Measurements from ENCODE around the gene LAMB4. TPM values are rescaled to one million over a fixed set of nuclear protein-coding genes. Genes with fewer than 3 reads are reported as not detected.

LAMB4 gene
- total RNA-seq, 1 donor from 2014 or later = 0.75 TPM

GRCh38 chr7:108122181-108122580 is 8.0 kb downstream of the LAMB4 start:
- no peak overlapping the region for H3K27ac Mint-ChIP-seq (ENCODE audit: unreplicated experiment)
- no peak overlapping the region for H3K4me3 Mint-ChIP-seq (ENCODE audit: unreplicated experiment)
- H3K27me3 Mint-ChIP-seq (ENCODE audit: unreplicated experiment) = no peaks in the 10 kb centered on the region
- peaks cover 11% of the 10 kb centered on the region for H3K4me1 Mint-ChIP-seq (ENCODE audit: unreplicated experiment)
- peaks cover 2% of the 10 kb centered on the region for H3K36me3 Mint-ChIP-seq (ENCODE audit: unreplicated experiment)
- TF ChIP-seq, protein P1, sequence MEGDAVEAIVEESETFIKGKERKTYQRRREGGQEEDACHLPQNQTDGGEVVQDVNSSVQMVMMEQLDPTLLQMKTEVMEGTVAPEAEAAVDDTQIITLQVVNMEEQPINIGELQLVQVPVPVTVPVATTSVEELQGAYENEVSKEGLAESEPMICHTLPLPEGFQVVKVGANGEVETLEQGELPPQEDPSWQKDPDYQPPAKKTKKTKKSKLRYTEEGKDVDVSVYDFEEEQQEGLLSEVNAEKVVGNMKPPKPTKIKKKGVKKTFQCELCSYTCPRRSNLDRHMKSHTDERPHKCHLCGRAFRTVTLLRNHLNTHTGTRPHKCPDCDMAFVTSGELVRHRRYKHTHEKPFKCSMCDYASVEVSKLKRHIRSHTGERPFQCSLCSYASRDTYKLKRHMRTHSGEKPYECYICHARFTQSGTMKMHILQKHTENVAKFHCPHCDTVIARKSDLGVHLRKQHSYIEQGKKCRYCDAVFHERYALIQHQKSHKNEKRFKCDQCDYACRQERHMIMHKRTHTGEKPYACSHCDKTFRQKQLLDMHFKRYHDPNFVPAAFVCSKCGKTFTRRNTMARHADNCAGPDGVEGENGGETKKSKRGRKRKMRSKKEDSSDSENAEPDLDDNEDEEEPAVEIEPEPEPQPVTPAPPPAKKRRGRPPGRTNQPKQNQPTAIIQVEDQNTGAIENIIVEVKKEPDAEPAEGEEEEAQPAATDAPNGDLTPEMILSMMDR (IDR thresholded peaks at IDR 0.05) = no peak
- no peaks in the 10 kb centered on the region for H3K9me3 Mint-ChIP-seq (ENCODE audit: unreplicated experiment)
- DNase-seq (ENCODE audit: extremely low spot score, unreplicated experiment) = no peak

GRCh38 chr7:108120933-108121332 is 9.2 kb downstream of the LAMB4 start:
- TF ChIP-seq, protein P1 (IDR thresholded peaks at IDR 0.05) = no peak
- Mint-ChIP-seq H3K9me3 (ENCODE audit: unreplicated experiment) (no peaks in the 10 kb centered on the region), H3K4me1 (ENCODE audit: unreplicated experiment) (peaks cover 9% of the 10 kb centered on the region), H3K27me3 (ENCODE audit: unreplicated experiment) (no peaks in the 10 kb centered on the region), H3K36me3 (ENCODE audit: unreplicated experiment) (peaks cover 2% of the 10 kb centered on the region), H3K4me3 (ENCODE audit: unreplicated experiment) (no peak overlapping the region), H3K27ac (ENCODE audit: unreplicated experiment) (no peak overlapping the region)
- DNase-seq (ENCODE audit: extremely low spot score, unreplicated experiment) = no peak

DNA sequence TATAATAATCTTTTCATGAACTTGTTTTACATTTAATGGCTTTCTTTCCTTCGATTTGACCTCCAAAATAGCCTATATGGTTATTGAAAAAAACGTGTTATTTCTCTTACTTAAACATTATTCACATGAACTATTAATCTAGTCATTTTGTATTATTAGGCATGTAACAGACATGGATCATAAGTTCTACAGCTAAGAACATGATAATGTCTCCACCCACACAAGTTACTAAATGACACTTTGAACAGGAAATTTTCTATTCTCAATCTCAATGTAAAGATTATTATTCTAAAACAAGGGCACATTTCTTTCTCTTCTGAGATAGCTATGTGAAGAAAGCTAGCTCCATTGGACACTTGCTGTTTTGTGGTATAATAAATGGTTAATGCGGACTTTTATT is 10.0 kb downstream of the LAMB4 start:
- H3K9me3 Mint-ChIP-seq (ENCODE audit: unreplicated experiment) = no peaks in the 10 kb centered on the region
- H3K4me1 Mint-ChIP-seq (ENCODE audit: unreplicated experiment) = peaks cover 9% of the 10 kb centered on the region
- no peak overlapping the region for H3K27ac Mint-ChIP-seq (ENCODE audit: unreplicated experiment)
- H3K36me3 Mint-ChIP-seq (ENCODE audit: unreplicated experiment) = peaks cover 2% of the 10 kb centered on the region
- no peak for DNase-seq (ENCODE audit: extremely low spot score, unreplicated experiment)
- TF ChIP-seq, protein P1 (IDR thresholded peaks at IDR 0.05) = no peak
- H3K27me3 Mint-ChIP-seq (ENCODE audit: unreplicated experiment) = no peaks in the 10 kb centered on the region
- H3K4me3 Mint-ChIP-seq (ENCODE audit: unreplicated experiment) = no peak overlapping the region

DNA sequence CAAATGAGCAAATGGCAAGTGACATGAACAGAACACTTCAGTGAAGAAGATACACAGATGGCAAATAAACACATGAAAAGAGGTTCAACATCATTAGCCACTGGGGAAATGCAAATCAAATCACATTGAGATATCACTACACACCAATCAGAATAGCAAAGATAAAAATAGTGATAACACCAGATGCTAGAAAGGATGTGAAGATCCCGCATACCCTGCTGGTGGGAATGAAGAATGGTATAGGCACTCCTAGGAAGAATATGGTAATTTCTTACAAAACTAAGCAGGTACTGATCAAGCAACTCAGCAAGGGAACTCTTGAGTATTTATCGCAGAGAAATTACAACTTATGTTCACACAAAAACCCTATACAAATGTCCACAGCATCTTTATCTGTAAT is 11.2 kb downstream of the LAMB4 start:
- H3K4me3 Mint-ChIP-seq (ENCODE audit: unreplicated experiment) = no peak overlapping the region
- no peaks in the 10 kb centered on the region for H3K27me3 Mint-ChIP-seq (ENCODE audit: unreplicated experiment)
- peaks cover 2% of the 10 kb centered on the region for H3K36me3 Mint-ChIP-seq (ENCODE audit: unreplicated experiment)
- H3K27ac Mint-ChIP-seq (ENCODE audit: unreplicated experiment) = no peak overlapping the region
- DNase-seq (ENCODE audit: extremely low spot score, unreplicated experiment) = no peak
- peaks cover 9% of the 10 kb centered on the region for H3K4me1 Mint-ChIP-seq (ENCODE audit: unreplicated experiment)
- TF ChIP-seq, protein P1 (IDR thresholded peaks at IDR 0.05) = no peak
- no peaks in the 10 kb centered on the region for H3K9me3 Mint-ChIP-seq (ENCODE audit: unreplicated experiment)

DNA sequence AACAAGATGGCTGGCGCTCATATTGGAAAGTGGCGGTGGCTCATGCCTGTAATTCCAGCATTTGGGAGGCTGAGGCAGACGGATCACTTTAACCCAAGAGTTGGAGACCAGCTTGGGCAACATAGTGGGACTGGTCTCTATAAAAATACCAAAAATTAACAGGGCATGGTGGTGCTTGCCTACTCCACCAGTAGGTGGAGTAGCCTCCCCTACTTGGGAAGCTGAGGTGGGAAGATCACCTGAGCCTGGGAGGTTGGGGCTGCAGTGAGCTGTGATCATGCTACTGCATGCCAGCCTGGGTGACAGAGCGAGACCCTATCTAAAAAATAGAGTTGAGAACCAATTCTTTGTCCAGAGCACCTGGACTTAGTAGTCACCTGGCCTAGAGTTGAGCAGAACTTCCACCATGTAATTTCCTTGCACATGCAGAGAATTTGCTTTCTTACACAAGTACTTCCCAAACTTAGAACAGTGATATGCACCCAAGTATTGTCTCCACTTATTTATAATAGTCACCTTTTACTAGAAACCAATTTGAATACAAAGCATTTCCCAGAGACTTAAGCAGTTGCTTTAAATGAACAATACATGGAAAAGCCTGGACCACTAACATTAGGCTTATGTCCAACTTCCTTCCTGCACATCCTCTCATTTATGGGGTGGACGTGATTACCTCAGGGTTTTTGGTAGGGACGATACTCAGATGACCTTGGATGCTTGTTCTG is 15.9 kb downstream of the LAMB4 start:
- no peak overlapping the region for H3K4me3 Mint-ChIP-seq (ENCODE audit: unreplicated experiment)
- no peak for DNase-seq (ENCODE audit: extremely low spot score, unreplicated experiment)
- no peaks in the 10 kb centered on the region for H3K27me3 Mint-ChIP-seq (ENCODE audit: unreplicated experiment)
- H3K27ac Mint-ChIP-seq (ENCODE audit: unreplicated experiment) = no peak overlapping the region
- H3K4me1 Mint-ChIP-seq (ENCODE audit: unreplicated experiment) = no peaks in the 10 kb centered on the region
- H3K9me3 Mint-ChIP-seq (ENCODE audit: unreplicated experiment) = no peaks in the 10 kb centered on the region
- H3K36me3 Mint-ChIP-seq (ENCODE audit: unreplicated experiment) = peaks cover 2% of the 10 kb centered on the region
- TF ChIP-seq, protein P1 (IDR thresholded peaks at IDR 0.05) = peak; percentile 46
